Epithelial cell of alveolus of lung (primary cell): Measurements from ENCODE around the gene EPO. TPM values are rescaled to one million over a fixed set of nuclear protein-coding genes. Genes with fewer than 3 reads are reported as not detected.

Source experiments
- total RNA-seq: library from RNA; depleted of rRNA; stranded (reverse); fragments of >200 nt; gene quantifications from 2 replicates; pipeline ENCODE4 v1.2.1, GENCODE V29; 2015

Gene EPO
- 0.48 TPM in 1 of 2 replicates, not detected in the other for total RNA-seq

GRCh38 chr7:100720279-100720670, at the start of gene EPO:
Gene EPO, plus strand, starts transcription at chr7:100720468. Its CDS starts 513 bp downstream, at chr7:100720981.

GRCh38 chr7:100673302-100673941, 46.8 kb upstream of the EPO start, which contains the start of gene GNB2:
Gene GNB2, plus strand, starts transcription at chr7:100673740. Its CDS starts 2,526 bp downstream, at chr7:100676266.

GRCh38 chr7:100694098-100694745, 26.0 kb upstream of the EPO start, which contains the start of gene GIGYF1:
Gene GIGYF1, minus strand, starts transcription at chr7:100694250. Its CDS starts 6,012 bp downstream, at chr7:100688238.

GRCh38 chr7:100705753-100706671, 14.3 kb upstream of the EPO start, which contains the start of gene POP7:
Gene POP7, plus strand, starts transcription at chr7:100706121. Its CDS starts 710 bp downstream, at chr7:100706831.

Other genes starting within 250 kb of the EPO start
- 35.6 and 79.0 TPM in 2 replicates for gene TSC22D4, start 241.3 kb upstream of the EPO start, total RNA-seq
- 2.2 and 10.5 TPM in 2 replicates for gene NYAP1, start 236.5 kb upstream of the EPO start, total RNA-seq
- 6.6 and 16.9 TPM in 2 replicates for gene AGFG2, start 181.3 kb upstream of the EPO start, total RNA-seq
- gene SAP25, start 146.6 kb upstream of the EPO start, total RNA-seq = 1.5 TPM in 1 of 2 replicates, not detected in the other
- 36.5 and 119 TPM in 2 replicates for gene LRCH4, start 134.3 kb upstream of the EPO start, total RNA-seq
- gene FBXO24, start 134.1 kb upstream of the EPO start, total RNA-seq = 0.65 and 2.9 TPM in 2 replicates
- 351 and 978 TPM in 2 replicates for gene PCOLCE, start 118.1 kb upstream of the EPO start, total RNA-seq
- gene MOSPD3, start 107.9 kb upstream of the EPO start, total RNA-seq = 18.2 and 23.9 TPM in 2 replicates
- gene TFR2, start 78.9 kb upstream of the EPO start, total RNA-seq = 0.64 and 1.6 TPM in 2 replicates
- gene ACTL6B, start 64.0 kb upstream of the EPO start, total RNA-seq = not detected in 2 replicates
- gene GNB2, start 46.7 kb upstream of the EPO start, total RNA-seq = 283 and 312 TPM in 2 replicates
- gene GIGYF1, start 26.2 kb upstream of the EPO start, total RNA-seq = 7.9 and 20.5 TPM in 2 replicates
- 29.5 and 44.6 TPM in 2 replicates for gene POP7, start 14.3 kb upstream of the EPO start, total RNA-seq
- gene ZAN, start 13.1 kb downstream of the EPO start, total RNA-seq = not detected in 2 replicates
- gene EPHB4, start 107.1 kb downstream of the EPO start, total RNA-seq = 48.5 and 62.8 TPM in 2 replicates
- 16.4 and 23.3 TPM in 2 replicates for gene SLC12A9, start 132.2 kb downstream of the EPO start, total RNA-seq
- gene TRIP6, start 146.9 kb downstream of the EPO start, total RNA-seq = 103 and 127 TPM in 2 replicates
- gene SRRT, start 154.6 kb downstream of the EPO start, total RNA-seq = 68.9 and 79.0 TPM in 2 replicates
- gene UFSP1, start 169.2 kb downstream of the EPO start, total RNA-seq = 3.5 and 9.4 TPM in 2 replicates
- 1.7 and 3.7 TPM in 2 replicates for gene ACHE, start 175.4 kb downstream of the EPO start, total RNA-seq
- gene MUC3A, start 229.1 kb downstream of the EPO start, total RNA-seq = not detected in 2 replicates
- gene MUC12, start 249.1 kb downstream of the EPO start, total RNA-seq = 3.0 TPM in 1 of 2 replicates, not detected in the other